ENCODE measurements around the gene OSMR.

DNA sequence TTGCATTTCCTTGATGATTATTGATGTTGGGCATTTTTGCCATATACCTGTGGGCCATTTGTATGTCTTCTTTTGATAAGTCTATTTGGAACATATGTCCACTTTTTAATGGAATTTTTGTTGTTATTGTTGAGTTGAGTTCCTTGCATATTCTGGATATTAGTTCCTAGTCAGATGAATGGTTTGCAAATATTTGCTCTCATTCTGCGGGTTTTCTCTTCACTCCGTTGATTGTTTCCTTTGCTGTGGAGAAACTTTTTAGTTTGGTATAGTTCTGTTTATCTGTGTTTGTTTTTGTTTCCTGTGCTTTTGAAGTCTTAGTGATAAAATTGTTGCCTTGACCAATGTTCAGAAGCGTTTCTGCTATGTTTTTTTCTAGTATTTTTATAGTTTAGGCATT lies 13.0 kb downstream of the OSMR start:
- TF ChIP-seq POLR2A (IDR thresholded peaks at IDR 0.05; ENCODE audit: low read length) = no peak
- no peak for TF ChIP-seq GATA1 (IDR thresholded peaks at IDR 0.05; ENCODE audit: low read depth, low read length)

All from erythroblast (primary cell).